Stimulated activated CD8-positive, alpha-beta memory T cell treated with anti-CD3 and anti-CD28 coated beads, Interleukin-2, amount 100 ng/mL, for 48 hours (primary cell): Measurements from ENCODE around the gene HTR4.

Experiments used
- DNase-seq, 2 donors: peaks; one replicate each; pipeline ENCODE4 v3.0.0-alpha.2; 2020; ENCODE audit warnings: low read depth in 2 of 2

HTR4 gene

DNA sequence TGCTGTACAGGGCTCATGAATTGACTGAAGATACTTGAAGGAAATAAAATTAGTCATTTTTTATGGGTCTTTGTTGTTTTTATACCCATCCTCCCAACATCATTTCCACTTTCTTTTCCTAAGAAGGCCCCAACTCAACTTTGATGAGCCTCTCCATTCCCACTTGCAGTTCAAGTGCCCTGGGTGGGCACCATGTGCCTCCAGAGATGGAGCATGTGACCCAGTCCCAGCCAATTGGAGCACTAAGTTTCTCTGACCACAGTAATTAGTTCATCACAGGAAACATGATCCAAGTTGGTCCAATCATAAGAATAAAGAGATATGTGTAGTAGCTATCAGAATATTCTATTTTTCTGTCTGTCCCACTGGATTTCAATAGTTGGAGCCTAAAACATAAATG lies 46.9 kb downstream of the HTR4 start:
- DNase-seq: no peak

DNA sequence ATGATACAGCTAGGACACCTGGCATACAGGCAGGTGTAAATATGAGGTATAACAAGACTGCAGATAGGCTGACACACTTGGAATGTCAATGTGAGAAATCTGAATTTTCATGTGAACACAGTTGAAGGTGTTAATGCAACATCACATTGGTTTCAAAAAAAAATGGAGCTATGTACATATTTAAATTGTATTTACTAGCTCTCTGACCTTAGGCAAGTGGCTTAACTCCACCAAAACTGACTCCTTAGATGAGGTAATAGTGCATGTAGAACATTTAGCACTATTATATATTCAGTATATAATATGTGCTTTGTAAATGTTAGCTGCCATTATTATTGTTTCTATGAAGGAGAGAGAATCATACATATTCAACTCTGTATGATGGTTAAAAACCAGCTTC lies 48.0 kb downstream of the HTR4 start:
- no peak for DNase-seq

DNA sequence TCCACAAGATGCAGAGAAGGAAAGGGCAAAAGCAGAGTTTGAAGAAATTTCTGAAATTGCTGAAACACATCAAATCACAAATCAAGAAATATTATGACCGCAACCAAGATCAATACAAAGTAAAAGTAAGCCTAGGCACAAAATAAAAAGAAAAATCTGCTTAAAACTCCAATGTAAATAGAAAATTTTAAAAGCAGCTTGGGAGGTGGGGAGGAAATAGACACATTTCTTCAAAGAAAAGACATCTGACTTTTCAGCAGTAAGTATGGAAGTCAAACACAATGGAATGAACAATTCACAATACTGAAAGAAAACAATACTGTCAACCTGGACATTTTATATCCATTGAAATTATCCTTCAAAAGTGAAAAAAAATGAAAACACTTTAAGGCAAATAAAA lies 55.1 kb downstream of the HTR4 start:
- no peak for DNase-seq

DNA sequence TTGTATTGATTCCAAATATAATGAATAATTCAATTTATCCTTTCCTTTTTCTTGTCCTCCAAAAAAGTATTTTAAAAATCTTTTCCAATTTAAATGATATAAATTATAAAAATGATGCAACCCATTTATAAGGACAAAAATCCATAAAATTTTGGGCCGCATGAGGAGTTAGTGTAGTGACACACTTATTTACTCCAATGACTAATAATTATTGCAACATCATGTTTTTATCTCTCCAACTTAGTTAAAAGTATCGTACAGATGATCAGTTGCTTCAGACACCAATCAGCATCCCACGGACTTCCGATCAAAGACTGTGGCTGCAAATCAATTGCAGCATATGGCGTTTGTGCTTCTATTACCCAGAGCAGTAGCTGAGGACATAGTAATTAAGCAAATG lies 58.6 kb downstream of the HTR4 start:
- DNase-seq: no peak

DNA sequence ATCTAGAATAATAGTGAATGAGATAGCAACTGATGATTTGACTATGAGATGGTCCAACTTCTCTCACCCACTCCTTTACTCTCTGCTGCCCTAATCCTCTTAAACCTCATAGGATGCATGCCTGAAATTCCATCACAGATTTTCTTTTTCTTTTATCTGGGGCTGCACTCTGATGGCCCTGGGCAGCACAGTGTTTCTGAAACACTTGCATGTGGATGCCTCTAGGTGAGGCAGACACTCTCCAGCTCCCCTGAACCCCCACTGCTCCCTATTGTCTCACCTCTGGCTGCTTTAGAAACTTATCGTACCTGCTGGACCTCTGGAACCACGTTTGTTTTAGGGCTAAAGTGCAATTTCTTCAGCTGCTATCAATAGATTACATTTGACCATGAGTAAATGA lies 67.5 kb downstream of the HTR4 start:
- DNase-seq: no peak

DNA sequence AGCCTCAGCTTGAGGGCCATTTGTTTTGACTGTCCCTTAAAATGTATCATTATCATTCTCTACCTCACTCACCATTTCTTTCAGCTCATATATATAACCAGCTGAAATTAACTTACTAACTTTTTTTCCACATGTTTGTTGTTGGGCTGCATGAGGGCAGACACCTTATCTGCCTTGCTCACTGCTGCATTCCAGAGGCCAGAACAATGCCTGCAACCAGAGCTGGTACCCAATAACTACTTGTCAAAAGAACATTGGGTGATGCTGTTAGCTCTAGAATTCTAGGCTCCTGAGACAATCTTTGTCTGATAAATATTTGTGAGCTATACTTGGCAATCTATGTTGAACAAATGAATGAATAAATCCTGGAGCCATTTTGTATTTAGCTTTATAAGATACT lies 68.3 kb downstream of the HTR4 start:
- DNase-seq: no peak

DNA sequence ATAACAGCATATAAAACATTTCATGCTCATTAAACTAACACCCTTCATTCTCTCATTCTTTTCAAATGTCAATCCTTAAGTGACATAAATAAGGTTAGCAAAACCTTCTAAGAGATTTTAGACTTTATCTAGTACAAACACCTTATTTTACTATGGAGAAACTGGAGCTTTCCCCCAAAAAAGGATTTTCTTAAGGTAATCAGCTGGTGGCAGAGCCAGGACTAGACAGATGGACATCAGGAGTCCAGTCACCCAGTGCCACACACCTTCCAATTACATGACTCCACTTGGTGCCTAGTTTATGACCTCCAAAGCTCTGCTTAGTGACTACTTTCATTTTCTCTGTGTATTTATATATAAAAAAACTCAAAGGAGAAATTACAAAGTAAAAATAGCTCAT lies 70.2 kb downstream of the HTR4 start:
- DNase-seq: no peak

DNA sequence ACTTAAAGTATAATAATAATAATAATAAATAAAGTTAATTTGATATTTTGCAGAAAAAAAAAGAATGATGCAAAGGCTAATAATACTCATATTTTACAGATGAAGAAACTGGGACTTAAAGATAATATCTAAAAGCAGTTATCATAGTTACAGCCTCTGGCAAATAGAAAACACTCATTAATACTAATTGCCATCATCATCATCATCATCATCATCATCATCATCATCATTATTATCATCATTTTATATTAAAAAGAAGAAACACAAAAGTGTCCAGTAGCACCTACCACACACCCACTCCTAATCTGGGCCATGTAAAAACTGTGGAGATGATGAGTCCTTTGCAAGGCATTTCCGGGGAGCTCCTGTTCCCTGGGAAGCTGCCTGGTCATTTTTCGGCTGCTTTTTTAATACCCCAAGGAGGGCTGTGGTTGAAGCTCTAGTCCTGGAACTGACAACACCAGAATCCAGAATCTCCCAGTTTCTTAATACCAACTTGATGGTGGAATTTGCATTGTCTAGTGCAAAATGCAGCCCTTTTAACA lies 70.8 kb downstream of the HTR4 start:
- DNase-seq: no peak

DNA sequence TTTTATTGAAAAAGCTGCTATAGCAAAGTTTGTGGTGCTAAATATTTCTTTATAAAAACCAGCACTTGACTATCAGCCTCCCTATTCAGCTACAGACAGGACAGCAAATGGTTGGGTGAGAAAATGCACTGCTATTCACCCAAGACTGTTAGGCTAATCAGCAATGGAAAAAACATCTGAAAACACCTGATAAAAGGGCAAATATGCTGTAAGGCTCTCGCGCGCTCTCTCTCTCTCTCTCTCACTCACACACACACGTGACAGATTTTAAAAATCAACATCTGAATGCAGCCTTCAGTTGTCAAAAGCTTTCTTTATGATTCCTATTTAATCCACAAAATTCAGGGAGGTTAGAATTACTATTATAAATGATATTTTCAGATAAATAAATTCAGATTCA lies 80.2 kb downstream of the HTR4 start:
- DNase-seq: no peak

DNA sequence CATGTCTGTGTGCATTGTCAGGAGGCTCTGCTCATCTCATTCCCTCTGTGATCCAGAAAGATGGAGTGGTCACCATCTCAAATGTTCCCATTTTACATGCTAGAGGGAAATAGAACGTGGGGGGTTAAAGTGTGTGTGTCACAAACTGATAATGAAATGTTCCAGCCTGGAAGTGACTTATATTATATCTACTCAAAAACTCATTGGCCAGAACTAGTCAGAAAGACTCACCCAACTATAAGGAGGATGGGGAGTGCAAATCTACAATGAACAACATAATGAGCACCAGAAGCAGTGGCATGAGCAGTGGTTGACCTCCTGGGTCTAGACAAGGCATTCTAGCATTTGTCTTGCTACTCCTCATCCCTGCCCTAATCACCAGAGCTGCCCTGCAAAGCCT lies 81.0 kb downstream of the HTR4 start:
- no peak for DNase-seq

DNA sequence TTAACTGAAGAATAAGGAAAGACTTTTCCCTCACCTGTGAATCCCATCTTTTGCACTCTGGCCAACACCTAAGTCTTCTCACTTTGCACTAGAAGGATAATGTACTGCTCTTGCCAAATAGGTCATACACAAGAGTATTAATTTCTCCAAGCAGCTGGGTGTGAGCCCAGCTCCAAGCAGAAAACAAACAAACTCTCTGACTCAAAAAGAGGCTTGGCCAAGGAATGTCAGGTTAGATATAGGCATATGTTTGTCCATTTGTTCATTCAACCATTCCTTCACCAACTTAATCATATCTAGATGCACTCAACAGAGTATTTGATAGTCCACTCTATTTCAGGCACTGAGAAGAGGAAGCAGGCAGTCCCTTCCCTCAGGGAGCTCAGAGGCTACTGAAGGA lies 84.4 kb downstream of the HTR4 start:
- DNase-seq: no peak

DNA sequence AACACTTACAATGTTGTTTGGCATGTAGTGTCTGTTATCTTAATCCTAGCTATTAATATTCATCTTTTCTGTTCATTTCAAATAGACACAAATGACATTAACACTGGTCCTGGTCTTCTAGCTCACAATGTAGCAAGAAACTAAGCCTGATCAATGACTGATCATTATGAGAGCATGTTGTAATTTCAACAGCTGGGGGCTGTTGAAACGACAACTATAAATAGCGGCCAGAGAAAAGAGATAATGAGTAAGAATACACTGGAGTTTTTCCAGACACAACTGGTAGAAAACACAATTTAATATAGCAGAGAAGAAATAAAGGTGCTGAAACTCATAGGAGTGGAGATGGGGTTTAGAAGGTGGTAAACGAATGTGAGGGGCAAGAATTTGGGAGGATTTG lies 89.2 kb downstream of the HTR4 start:
- DNase-seq: no peak

DNA sequence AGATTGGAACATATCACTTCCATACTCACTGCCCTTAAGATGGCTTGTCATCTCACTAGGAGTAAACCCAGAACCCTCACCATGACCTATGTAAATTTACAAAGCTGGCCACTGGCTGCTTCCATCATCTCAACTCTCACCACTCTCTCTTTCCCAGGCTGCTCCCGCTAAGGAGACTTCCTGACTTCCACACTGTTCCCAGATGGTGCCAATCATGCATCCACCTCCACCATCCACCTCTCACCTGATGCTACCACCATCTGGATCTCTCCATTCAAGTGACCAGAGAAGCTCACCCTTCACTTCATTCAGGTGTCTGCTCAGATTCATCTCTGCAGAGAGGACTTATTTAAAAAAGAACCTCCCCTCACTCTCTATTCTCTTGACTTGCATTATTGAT lies 91.3 kb downstream of the HTR4 start:
- DNase-seq: no peak

DNA sequence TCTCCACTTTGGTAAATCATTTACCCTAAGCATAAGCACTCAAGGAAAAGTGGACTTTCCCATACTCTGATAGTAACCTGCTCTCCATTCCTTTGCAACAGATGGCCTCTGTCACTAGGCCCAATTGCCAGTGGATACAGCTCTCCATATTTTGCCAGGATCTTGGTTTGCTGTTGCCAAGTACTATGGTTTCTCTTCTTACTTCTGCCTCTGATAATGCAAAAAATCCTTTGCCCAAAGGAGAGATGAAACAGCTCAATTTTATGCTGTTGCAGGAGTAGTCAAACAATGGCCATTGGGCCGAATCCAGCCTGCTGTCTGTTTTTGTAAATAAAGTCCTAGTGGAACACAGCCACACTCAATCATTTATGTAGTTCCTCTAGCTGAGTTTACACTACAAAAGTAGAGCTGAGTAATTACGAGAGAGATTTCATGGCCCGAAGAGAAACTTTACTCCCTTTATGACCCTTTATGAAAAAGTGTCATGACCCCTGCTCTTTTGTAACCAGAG lies 92.5 kb downstream of the HTR4 start:
- DNase-seq: no peak

DNA sequence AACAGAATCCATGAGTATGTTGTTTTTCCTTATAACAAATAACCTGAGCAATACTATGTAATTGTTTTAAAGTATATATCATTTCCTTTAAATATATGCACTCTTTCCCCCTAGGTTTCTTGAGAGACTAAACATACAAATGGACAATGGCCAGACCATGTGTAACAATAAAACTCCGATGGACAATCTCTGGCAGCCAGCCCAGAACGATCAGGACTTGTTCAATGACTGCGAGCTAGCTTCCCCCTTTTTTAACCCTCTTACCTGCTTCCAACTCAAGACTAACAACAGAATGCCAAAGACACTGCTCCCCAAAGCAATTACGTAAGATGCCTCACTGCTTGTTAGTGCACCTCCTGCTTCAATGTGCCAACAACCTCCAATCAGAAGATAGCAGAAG lies 94.9 kb downstream of the HTR4 start:
- DNase-seq: no peak

DNA sequence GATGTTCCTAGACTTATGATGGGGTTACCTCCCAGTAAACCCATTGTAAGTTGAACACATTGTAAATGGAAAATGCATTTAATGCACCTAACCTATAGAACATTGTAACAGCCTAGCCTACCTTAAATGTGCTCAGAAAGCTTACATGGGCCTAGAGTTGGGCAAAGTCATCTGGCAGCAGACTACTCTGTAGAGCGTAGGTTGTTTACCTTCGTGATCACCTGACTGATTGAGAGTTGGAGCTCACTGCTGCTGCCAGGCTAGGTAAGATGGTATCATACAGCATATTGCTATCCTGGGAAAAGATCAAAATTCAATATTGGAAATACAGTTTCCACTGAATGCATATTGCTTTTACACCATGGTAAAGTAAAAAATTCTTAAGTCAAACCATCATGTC lies 95.4 kb downstream of the HTR4 start:
- no peak for DNase-seq

DNA sequence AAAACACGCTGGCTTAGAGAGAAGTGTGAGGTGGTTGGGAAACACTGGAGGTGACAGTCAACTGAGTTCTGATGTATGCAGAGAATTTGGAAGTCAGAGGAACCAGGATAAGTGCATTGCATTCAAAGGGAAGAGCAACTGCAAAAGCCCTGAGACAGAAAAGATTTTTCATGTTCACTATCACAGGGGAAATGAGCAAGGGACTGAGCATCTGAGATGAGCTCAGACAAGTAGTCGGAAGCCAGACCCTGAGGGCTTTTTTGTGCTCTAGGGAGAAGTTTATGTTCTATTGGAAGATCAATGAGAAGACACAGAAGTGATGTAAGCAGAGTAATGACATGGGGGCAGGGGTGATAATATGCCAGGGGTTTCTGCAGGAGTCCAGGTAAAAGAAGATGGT lies 97.5 kb downstream of the HTR4 start:
- DNase-seq: no peak

DNA sequence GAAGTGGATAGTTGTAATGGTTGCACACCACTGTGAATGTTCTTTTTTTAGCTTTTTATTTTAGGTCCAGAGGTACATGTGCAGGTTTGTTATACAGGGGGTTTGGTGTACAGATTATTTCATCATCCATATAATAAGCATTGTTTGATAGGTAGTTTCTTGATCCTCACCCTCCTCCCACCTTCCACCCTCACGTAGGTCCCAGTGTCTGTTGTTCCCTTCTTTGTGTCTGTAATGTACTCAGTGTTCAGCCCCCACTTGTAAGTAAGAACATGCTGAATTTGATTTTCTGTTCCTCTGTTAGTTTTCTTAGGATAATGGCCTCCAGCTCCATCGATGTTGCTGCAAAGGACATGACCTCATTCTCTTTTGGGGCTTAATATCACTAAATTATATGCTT lies 99.7 kb downstream of the HTR4 start:
- no peak for DNase-seq

DNA sequence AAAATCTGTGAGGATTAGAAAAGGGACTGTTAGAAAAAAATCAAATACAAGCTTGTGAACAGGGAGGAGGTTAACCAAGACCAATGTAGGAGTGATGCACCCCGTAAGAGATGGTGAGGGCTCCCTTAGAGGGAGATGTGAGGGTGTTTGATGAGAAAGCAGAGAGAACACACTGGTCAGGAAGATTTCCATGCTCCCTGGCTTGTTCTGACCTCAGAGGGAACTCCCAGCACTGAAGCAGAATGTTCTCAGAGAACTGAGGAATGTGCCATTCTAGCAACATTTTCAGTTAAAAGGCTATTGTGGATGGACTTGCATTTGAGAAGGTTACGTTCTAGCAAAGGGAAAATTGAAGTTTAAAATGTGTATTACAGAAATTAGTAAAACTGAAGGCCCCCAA lies 110.6 kb downstream of the HTR4 start:
- DNase-seq: no peak

DNA sequence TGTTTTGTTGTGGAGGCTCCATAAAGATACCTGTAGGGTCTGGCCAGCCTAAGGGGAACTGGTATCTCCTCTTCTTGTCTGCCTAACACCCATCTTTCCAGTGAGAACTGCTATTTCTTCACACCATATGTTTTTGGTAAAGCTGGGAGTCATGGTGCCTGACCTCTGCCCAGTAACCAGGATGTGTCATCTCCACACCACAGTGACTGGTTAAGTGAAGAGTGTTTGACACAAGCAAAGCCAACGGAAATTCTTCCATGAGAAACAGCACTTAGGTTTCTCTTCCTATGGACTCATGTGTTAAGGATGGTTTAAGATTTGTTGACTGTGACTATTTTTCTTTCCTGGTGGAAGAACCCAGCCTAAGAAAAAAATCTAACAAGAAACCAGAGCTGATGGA lies 111.5 kb downstream of the HTR4 start:
- no peak for DNase-seq

DNA sequence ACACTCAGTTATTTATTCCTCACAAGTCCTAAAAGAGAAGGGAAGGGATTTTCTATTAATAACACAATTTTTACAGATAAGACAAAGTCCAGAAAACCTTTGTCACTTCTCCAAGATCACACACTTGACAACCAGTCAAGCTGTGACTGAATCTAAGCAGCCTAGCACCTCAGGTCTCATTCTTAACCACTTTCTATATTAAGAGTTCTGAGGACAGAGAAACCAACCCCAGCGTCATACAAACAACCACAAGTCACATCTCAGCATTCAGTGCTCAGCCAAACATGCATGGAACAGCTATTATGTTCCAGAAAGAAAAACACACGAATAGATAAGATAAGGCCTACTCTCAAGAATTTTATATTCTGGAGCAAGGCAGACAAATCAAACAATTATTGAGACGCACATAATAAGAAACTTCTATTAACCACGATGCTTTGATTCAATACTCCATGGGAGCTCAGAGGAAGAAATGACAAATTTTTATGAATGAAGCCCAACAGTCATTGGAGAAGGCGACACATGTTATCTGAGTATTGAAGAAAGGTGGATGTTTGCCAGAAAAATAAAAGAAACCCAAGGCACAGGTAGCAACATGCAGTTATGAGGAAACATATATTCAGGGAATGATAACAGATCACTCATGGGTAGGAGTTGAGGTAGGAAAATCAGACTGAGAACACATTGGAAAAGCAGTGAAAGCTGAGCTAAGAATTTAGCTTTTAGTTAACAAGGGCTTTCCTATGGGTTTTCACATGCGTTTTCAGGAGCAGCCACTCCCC lies 113.1 kb downstream of the HTR4 start:
- DNase-seq: no peak

DNA sequence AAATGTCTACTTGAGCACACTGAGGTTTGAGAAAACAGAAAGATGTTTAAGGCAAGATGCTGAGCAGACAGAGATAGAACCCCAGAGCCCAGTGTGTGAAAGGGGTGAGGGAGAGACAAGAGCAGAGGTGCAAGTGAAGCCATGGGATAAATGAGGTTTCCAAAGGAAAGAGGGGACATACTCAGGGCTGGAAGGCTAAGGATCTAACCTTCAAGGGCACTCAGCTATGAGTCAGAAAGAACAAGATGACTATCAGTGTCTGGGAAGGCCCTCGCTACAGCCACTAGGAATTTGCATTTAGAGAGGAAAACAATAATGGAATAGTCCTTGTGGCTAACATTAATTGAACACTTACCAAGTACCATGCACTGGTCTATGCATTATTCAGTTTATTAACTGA lies 113.7 kb downstream of the HTR4 start:
- DNase-seq: no peak

DNA sequence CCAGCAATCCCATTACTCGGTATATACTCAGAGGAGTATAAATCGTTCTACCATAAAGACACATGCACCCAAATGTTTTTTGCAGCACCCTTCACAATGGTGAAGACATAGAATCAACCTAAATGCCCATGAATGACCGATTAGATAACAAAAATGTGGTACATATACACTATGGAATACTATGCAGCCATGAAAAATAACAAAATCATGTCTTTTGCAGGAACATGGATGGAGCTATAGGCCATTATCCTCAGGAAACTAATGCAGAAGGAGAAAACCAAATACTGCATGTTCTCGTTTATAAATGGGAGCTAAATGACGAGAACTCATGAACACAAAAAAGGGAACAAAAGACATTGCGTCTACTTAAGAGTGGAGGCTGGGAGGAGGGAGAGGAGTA lies 114.5 kb downstream of the HTR4 start:
- no peak for DNase-seq

DNA sequence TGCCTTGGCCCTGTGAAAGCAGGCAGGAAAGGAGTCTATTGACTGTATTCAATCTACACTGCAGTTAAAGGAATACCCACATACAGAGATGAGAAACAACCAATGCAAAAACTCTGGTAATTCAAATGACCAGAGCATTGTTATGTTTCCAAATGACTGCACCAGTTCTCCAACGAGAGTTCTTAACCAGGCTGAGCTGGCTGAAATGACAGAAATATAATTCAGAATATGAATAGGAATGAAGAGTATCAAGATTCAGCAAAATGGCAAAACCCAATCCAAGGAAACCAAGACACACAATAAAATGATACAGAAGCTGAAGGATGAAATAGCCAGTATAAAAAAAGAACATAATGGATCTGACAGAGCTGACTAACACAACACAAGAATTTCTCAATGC lies 119.1 kb downstream of the HTR4 start:
- no peak for DNase-seq
